NB4 (cell line): ENCODE results near the gene AMZ1.

ENCODE experiments used
- CTCF ChIP-seq: IDR thresholded peaks from one replicate; pipeline ENCODE4 v1.5.1; 2012; ENCODE audit warnings: low read depth, low read length
- MAX ChIP-seq: IDR thresholded peaks from 2 replicates; pipeline ENCODE4 v1.6.1; 2011; ENCODE audit warnings: low read depth, low read length
- POLR2A ChIP-seq: IDR thresholded peaks from 2 replicates; pipeline ENCODE4 v1.6.1; 2011; ENCODE audit warnings: mild to moderate bottlenecking; ENCODE audit not compliant: insufficient read length; ENCODE audit errors: extremely low read depth

GRCh38 chr7:2708041-2708440 lies 20.0 kb downstream of the AMZ1 start:
- TF ChIP-seq MAX (no peak), CTCF (no peak), POLR2A (no peak)
